K562 (cell line): ENCODE data around the gene RNF175. TPM values are rescaled to one million over a fixed set of nuclear protein-coding genes. Genes with fewer than 3 reads are reported as not detected.

ENCODE experiments used
- ARNT ChIP-seq, 2 experiments: fragments of 450-650 bp; IDR thresholded peaks; 2 replicates each; pipeline ENCODE4 v1.6.1; 2016; ENCODE audit warnings: mild to moderate bottlenecking in 1 of 2
- CAMTA2 ChIP-seq: fragments of 250-450 bp; sonication (Bioruptor Pico); conservative IDR thresholded peaks from 2 replicates; pipeline ENCODE4 v1.5.1; 2022
- CBX2 ChIP-seq: fragments of 200-600 bp; sonication (generic); IDR thresholded peaks from one replicate; pipeline ENCODE4 v1.6.1; 2012; ENCODE audit warnings: mild to moderate bottlenecking, low read length, inconsistent platforms; ENCODE audit not compliant: insufficient read depth, poor library complexity, severe bottlenecking
- CXXC5 ChIP-seq: fragments of 250-450 bp; sonication (Bioruptor Pico); IDR thresholded peaks from 2 replicates; pipeline ENCODE4 v1.8.0; 2022; ENCODE audit warnings: inconsistent platforms, mild to moderate bottlenecking, moderate library complexity
- HDAC3 ChIP-seq: fragments of 450-650 bp; IDR thresholded peaks from 2 replicates; pipeline ENCODE4 v1.6.1; 2018; ENCODE audit warnings: borderline replicate concordance, mild to moderate bottlenecking, moderate library complexity; ENCODE audit not compliant: partially characterized antibody
- MEIS2 ChIP-seq: fragments of 450-650 bp; IDR thresholded peaks from 2 replicates; pipeline ENCODE4 v1.6.1; 2014; ENCODE audit warnings: mild to moderate bottlenecking; ENCODE audit not compliant: partially characterized antibody
- NR3C1 ChIP-seq: sonication (generic); formaldehyde crosslinking; IDR thresholded peaks from 2 replicates; pipeline ENCODE4 v1.8.1; 2022; ENCODE audit warnings: missing genetic modification reagents
- RAD21 ChIP-seq, 2 experiments: fragments of 250-450 bp in 1 of 2; fragments of 450-650 bp in 1 of 2; sonication (Bioruptor Pico) in 1 of 2; formaldehyde crosslinking in 1 of 2; IDR thresholded peaks in 1 of 2; conservative IDR thresholded peaks in 1 of 2; 2 replicates each; pipeline versions ENCODE4 v1.4.0 to v1.8.0; 2020 to 2022; ENCODE audit warnings: mild to moderate bottlenecking in 2 of 2, moderate library complexity in 1 of 2
- SMARCC2 ChIP-seq: fragments of 450-650 bp; IDR thresholded peaks from 2 replicates; pipeline ENCODE4 v1.6.1; 2017; ENCODE audit warnings: antibody characterized with exemption, moderate library complexity, mild to moderate bottlenecking, low read depth
- SMC3 ChIP-seq: conservative IDR thresholded peaks from 2 replicates; pipeline ENCODE4 v1.6.1; 2011; ENCODE audit warnings: low read depth, low read length, improper control_type of control experiment; ENCODE audit not compliant: insufficient read depth
- SPI1 ChIP-seq: IDR thresholded peaks from 2 replicates; pipeline ENCODE4 v1.6.1; 2011; ENCODE audit warnings: low read depth, low read length, control low read depth, borderline replicate concordance
- TCF3 ChIP-seq: sonication (generic); formaldehyde crosslinking; IDR thresholded peaks from 2 replicates; pipeline ENCODE4 v1.4.0; 2020; ENCODE audit warnings: mild to moderate bottlenecking, missing genetic modification reagents
- TGIF2 ChIP-seq: sonication (generic); formaldehyde crosslinking; IDR thresholded peaks from 2 replicates; pipeline ENCODE4 v1.8.1; 2022; ENCODE audit warnings: mild to moderate bottlenecking, missing genetic modification reagents, moderate library complexity
- ZNF41 ChIP-seq: fragments of 250-450 bp; sonication (Bioruptor Pico); conservative IDR thresholded peaks from 2 replicates; pipeline ENCODE4 v1.4.0; 2020; ENCODE audit warnings: mild to moderate bottlenecking
- polyA plus RNA-seq, 8 experiments: library from polyadenylated mRNA; depleted of rRNA in 4 of 8; stranded (reverse) in 5 of 8; unstranded in 3 of 8; fragments of >200 nt; fragmentation: Nextera tagmentation in 2 of 8; fragmentation: Illumina TruSeq in 1 of 8; extraction: Ambion mirVana in 2 of 8; extraction: Trizol in 1 of 8; gene quantifications; 2 replicates each; pipeline versions ENCODE4 v1.2.1 to v1.2.3, GENCODE V29; 2011 to 2014; ENCODE audit warnings: inconsistent platforms in 1 of 8, missing spikeins in 1 of 8
- total RNA-seq, 7 experiments: library from RNA; depleted of rRNA in 6 of 7; stranded (reverse); fragments of >200 nt in 6 of 7; fragmentation: Illumina TruSeq in 2 of 7; extraction: Trizol in 2 of 7; gene quantifications; 2 replicates each; pipeline versions ENCODE4 v1.2.1 to v1.2.3, GENCODE V29; 2011 to 2021; ENCODE audit warnings: low replicate concordance in 1 of 7
- TF ChIP-seq, protein P1 (sequence below), 2 experiments: fragments of 450-650 bp in 1 of 2; sonication (generic) in 1 of 2; formaldehyde crosslinking in 1 of 2; IDR thresholded peaks; 2 replicates each; pipeline versions ENCODE4 v1.7.1 to v1.9.0; 2016 to 2022; ENCODE audit warnings: inconsistent platforms in 1 of 2, mild to moderate bottlenecking in 1 of 2, missing genetic modification reagents in 1 of 2
- TF ChIP-seq, protein P2 (sequence below): sonication (generic); formaldehyde crosslinking; IDR thresholded peaks from 2 replicates; pipeline ENCODE4 v1.8.0; 2023; ENCODE audit warnings: mild to moderate bottlenecking, missing genetic modification reagents
- TF ChIP-seq, protein P3 (sequence below): fragments of 250-450 bp; sonication (Bioruptor Pico); IDR thresholded peaks from 2 replicates; pipeline ENCODE4 v1.4.0; 2020; ENCODE audit warnings: mild to moderate bottlenecking, moderate library complexity

Gene RNF175
- total and polyA plus RNA-seq, 9 of the 15 experiments (the other 6 are each of a cell fraction or from before 2014, with no cell fraction given), result not detected

- TF ChIP-seq, protein P1, sequence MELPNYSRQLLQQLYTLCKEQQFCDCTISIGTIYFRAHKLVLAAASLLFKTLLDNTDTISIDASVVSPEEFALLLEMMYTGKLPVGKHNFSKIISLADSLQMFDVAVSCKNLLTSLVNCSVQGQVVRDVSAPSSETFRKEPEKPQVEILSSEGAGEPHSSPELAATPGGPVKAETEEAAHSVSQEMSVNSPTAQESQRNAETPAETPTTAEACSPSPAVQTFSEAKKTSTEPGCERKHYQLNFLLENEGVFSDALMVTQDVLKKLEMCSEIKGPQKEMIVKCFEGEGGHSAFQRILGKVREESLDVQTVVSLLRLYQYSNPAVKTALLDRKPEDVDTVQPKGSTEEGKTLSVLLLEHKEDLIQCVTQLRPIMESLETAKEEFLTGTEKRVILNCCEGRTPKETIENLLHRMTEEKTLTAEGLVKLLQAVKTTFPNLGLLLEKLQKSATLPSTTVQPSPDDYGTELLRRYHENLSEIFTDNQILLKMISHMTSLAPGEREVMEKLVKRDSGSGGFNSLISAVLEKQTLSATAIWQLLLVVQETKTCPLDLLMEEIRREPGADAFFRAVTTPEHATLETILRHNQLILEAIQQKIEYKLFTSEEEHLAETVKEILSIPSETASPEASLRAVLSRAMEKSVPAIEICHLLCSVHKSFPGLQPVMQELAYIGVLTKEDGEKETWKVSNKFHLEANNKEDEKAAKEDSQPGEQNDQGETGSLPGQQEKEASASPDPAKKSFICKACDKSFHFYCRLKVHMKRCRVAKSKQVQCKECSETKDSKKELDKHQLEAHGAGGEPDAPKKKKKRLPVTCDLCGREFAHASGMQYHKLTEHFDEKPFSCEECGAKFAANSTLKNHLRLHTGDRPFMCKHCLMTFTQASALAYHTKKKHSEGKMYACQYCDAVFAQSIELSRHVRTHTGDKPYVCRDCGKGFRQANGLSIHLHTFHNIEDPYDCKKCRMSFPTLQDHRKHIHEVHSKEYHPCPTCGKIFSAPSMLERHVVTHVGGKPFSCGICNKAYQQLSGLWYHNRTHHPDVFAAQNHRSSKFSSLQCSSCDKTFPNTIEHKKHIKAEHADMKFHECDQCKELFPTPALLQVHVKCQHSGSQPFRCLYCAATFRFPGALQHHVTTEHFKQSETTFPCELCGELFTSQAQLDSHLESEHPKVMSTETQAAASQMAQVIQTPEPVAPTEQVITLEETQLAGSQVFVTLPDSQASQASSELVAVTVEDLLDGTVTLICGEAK (IDR thresholded peaks at IDR 0.05), result no peak
- TF ChIP-seq, protein P1 (CRISPR knock-in tag; IDR thresholded peaks at IDR 0.05), result no peak
- no peak for TF ChIP-seq CAMTA2 (CRISPR knock-in tag)
- TF ChIP-seq TCF3 (CRISPR knock-in tag), result peak; percentile 78
- TF ChIP-seq CBX2, result no peak
- peak; percentile 82 for TF ChIP-seq SPI1
- TF ChIP-seq, protein P2, sequence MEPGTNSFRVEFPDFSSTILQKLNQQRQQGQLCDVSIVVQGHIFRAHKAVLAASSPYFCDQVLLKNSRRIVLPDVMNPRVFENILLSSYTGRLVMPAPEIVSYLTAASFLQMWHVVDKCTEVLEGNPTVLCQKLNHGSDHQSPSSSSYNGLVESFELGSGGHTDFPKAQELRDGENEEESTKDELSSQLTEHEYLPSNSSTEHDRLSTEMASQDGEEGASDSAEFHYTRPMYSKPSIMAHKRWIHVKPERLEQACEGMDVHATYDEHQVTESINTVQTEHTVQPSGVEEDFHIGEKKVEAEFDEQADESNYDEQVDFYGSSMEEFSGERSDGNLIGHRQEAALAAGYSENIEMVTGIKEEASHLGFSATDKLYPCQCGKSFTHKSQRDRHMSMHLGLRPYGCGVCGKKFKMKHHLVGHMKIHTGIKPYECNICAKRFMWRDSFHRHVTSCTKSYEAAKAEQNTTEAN, result no peak
- peak; percentile 41 for TF ChIP-seq CXXC5
- TF ChIP-seq ARNT (IDR thresholded peaks at IDR 0.05), result peak in 1 of 2 experiments; percentile 76; a peak in 1 of 4 replicates
- TF ChIP-seq TGIF2 (CRISPR knock-in tag), result no peak
- peak; percentile 77 for TF ChIP-seq SMARCC2
- TF ChIP-seq, protein P3, sequence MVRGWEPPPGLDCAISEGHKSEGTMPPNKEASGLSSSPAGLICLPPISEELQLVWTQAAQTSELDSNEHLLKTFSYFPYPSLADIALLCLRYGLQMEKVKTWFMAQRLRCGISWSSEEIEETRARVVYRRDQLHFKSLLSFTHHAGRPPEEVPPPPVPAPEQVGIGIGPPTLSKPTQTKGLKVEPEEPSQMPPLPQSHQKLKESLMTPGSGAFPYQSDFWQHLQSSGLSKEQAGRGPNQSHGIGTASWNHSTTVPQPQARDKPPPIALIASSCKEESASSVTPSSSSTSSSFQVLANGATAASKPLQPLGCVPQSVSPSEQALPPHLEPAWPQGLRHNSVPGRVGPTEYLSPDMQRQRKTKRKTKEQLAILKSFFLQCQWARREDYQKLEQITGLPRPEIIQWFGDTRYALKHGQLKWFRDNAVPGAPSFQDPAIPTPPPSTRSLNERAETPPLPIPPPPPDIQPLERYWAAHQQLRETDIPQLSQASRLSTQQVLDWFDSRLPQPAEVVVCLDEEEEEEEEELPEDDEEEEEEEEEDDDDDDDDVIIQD (CRISPR knock-in tag), result no peak
- no peak for TF ChIP-seq HDAC3
- no peak for TF ChIP-seq ZNF41
- peak; percentile 25 to 67 for TF ChIP-seq RAD21 (CRISPR knock-in tag; conservative IDR thresholded peaks at IDR 0.05 in 1 of 2, IDR thresholded peaks at IDR 0.05 in 1 of 2)
- no peak for TF ChIP-seq NR3C1
- TF ChIP-seq MEIS2, result peak; percentile 92
- TF ChIP-seq SMC3, result peak; percentile 37; the same call in 1 of the 2 replicates
These were observed 13.4 kb upstream of the RNF175 start (continued) for GRCh38 chr4:153773236-153773690.
